GM19452 (cell line): ENCODE data around the gene IGSF6.
"Not testable (repeated sequence)": the region's sequence is repeated elsewhere in the genome, so short reads cannot be mapped to it uniquely, and the experiment has no call there.

Source experiments
- ATAC-seq: cut with Tn5 transposase; IDR thresholded peaks from one replicate; pipeline ENCODE4 v1.9.1; 2021; ENCODE audit not compliant: unreplicated experiment

The IGSF6 gene

DNA sequence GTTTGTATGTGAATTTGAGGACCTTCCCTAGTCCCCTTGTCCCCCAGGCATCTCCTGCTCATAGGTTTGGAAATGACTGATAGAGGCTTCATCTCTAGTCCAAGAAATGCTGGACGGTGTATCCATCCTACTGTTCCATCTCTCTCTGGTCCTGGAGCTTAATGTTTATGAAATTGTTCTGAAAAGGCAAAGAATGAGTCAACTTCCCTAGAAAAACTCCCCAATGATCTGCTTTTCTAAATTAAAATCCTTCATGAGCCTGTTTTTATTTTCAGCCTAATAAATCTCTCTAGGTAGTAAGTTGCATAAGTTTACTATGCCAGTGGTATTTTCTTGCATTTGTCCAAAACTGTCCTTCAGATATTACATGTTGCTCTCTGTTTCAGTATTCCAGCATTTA is 2.1 kb upstream of the IGSF6 start:
- no peak for ATAC-seq

DNA sequence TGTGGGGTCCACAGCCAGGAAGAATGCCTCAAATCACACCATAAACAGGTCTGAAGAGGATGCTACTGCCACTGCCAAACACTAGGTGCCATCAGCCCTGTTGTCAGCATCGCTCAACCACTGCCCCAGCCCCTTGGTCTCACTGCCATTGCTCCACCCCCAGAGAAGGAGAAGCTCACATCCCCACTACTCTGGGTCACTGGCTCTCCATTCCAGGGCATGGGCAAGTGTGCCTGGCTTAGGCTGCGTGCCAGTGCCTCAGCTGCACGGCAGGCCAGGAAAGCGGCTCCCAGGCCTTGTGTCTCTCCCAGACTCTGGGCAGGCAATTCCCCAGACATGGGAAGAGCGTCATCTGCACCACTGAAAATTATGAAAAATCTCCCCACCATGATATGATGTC is 1.2 kb upstream of the IGSF6 start:
- ATAC-seq: no peak

DNA sequence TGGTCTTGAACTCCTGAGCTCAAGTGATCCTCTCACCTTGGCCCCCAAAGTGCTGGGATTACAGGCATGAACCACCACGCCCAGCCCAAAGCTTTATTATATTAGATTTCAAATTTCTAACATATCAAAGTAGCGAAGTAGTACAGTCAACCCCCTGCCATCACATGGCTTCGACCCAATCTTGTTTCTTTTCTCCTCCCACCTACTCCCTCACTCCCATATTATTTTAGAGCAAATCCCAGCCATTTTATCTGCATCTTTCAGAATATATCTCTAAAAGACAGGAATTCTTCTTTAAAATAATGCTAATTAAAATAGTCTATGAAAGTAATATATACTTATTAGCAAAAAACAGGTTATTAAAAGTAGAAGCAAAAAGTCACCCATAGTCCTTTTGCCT is 893 bp downstream of the IGSF6 start:
- no peak for ATAC-seq

DNA sequence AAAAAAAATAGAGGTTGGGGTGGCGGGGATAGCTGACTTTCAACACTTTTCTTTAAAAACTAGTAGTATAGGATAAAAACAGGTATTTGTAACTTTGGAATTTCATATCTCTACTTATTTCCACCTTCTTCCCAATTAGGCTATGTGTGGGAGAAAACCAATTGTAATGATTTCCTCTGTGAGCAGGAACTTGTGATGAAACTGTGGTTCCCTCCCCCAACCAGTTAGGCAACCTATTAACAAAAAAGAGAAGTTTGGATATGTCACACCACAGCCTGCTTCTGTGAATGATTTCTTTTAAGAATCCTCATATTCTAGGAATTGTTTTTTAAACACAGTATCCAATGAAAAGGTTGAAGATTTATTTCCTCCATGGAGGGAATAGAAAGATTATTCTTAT is 1.9 kb downstream of the IGSF6 start:
- ATAC-seq: no peak

- not testable (repeated sequence) for ATAC-seq
Observed at GRCh38 chr16:21649826-21650406, 2.5 kb downstream of the IGSF6 start.

DNA sequence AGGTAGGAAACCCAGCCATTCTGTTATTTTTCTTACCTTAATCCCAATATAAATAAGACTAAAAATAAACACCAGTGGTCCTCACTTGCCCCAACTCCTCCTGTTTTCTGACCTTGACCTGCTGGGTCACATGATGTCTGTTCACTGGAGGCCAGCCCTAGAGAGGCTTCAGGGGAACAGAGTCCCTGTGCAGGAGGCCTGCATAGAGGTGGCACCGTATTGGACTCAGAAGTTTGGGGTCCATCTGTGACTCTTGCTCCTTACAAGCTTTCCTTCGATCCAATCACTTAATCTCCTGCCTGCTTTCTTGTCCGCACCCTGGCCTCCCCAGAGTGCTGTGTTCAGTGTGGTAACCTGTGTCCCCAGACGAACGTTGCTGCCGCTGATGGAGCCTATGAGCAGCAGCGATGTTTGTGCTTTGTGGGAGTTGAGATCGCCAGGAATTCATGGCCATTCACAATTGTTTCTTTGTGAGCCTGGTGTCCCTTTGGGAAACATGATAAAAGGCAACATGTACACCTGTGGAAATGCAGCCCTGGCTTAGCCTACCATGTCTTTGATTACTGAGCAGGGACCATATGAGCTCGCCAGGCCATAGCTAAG is 4.7 kb downstream of the IGSF6 start:
- ATAC-seq: peak; percentile 8

- peak; percentile 90 for ATAC-seq
Observed at GRCh38 chr16:21646721-21647561, 5.5 kb downstream of the IGSF6 start.

DNA sequence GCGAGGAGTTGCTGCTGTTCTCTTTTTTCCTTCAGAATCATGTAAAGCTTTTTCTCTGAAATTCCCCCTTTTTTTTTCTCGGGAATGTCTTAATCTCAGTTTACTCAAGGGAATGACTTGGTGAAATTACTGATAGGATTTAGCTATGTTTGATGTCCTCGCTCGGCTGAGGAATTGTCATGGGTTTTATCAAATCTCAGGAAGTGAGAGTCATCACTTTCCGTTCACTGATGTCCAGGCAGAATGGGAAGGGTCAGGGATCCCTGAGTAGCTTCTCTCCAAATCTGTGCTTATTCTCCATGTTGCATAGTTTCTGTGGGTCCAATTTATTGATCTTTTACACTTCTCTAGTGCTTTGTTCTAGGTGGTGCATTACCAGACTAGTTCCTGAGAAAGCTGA is 6.3 kb downstream of the IGSF6 start:
- no peak for ATAC-seq

DNA sequence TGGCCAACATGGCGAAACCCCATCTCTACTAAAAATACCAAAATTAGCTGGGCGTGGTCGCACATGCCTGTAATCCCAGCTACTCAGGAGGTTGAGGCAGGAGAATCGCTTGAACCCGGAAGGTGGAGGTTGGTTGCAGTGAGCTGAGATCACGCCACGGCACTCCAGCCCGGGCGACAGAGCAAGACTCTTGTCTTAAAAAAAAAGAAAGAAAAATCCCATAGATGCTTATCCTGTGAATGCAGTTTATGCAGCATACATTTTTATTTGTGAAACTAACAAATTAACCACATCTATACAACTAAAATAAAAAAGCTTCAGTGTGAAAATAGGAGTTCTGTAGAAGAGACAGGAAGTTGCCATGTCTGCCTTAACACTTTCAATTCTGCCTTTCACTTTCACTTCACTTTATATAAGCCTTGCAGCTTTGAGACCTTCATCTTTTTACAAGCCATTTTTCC is 7.1 kb downstream of the IGSF6 start:
- ATAC-seq: no peak

DNA sequence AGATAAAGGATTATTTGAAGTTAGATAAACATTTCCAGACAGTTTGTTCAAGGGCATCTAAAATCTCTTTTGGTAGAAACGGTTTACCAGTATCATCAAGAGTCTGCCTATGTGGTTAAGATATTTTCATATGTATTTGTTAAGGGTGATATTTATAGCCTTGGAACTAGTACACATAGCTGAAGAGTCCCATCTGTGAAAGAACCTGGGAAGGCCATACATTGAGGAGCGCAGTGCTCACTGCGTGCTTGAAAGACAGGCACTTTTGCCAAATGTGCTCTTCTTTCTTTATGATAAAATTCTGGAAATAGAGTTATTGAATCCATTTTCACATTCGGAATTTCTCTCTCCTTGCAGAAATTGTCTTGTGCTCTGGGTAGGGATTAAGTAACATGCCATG is 7.7 kb downstream of the IGSF6 start:
- no peak for ATAC-seq

DNA sequence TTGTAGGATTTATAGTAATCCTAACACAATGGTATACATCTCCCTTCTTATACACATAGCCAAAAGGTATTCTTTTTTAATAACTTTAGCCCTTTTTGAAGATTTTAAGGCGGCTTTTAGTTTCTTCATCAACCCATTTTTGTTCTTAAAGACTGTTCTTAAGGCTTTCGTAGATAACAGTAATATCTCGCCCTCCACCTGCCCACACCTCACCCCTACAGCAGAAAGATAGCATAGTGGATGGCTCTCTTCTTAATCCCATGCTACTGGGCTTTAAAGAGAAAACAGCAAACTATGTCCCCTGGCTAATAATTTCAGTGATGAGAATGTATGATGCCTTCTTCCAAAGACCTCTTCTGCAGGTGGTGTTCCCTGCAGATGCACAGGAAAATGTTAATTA is 8.6 kb downstream of the IGSF6 start:
- no peak for ATAC-seq

DNA sequence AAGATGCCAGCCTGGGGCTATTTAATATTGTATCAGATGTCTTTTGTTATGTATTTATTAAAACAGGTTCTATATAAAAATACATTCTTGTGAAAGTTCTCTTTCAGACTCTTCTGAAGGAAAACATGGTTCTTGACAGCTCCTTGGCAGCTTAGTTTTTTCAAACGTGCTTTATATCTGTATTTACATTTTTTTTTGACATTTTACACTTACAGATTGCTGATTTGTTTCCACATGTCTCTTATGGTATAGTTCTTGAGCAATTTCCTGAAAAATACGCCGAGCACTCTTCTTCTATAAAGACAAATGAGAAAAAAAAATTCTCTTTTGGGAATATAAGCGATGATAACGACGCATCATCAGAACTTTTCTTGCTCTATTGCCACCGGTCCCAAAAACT is 9.5 kb downstream of the IGSF6 start:
- no peak for ATAC-seq

DNA sequence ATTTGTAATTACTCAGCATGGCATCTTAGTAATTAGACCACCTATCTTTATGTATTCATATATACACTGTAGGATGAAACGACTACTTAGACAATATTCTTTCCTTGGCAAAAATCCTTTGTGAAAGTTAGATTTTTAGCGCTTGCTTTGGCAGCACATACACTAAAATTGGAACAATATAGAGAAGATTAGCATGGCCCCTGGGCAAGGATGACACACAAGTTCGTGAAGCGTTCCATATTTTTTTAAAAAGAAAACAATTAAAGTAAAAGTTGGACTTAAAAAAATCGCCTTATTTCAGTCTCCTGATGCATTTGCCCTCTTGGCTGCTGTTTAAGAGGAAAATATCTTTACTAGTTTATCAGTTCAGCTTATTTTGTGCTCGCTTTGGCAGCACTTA is 10.5 kb downstream of the IGSF6 start:
- ATAC-seq: no peak

DNA sequence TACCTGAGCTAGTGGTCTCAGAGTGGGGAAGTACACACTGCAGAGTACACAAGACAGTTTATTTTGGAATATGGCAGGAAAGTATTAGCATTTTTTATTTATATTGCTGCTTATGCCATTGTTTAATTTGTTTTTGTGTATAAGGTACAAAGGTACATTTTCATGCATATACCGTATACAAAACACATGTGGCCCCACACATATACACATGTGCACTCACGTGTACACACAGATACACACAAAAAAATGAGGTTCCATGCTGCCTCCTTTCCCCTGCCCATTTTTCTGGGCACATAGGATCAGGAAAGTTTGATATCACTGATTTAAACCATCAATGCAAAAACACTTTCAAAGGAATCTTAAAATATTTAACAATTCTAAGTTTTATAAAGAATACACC is 12.9 kb downstream of the IGSF6 start:
- no peak for ATAC-seq

- ATAC-seq: no peak
Observed at GRCh38 chr16:21638573-21638975, 13.8 kb downstream of the IGSF6 start.

DNA sequence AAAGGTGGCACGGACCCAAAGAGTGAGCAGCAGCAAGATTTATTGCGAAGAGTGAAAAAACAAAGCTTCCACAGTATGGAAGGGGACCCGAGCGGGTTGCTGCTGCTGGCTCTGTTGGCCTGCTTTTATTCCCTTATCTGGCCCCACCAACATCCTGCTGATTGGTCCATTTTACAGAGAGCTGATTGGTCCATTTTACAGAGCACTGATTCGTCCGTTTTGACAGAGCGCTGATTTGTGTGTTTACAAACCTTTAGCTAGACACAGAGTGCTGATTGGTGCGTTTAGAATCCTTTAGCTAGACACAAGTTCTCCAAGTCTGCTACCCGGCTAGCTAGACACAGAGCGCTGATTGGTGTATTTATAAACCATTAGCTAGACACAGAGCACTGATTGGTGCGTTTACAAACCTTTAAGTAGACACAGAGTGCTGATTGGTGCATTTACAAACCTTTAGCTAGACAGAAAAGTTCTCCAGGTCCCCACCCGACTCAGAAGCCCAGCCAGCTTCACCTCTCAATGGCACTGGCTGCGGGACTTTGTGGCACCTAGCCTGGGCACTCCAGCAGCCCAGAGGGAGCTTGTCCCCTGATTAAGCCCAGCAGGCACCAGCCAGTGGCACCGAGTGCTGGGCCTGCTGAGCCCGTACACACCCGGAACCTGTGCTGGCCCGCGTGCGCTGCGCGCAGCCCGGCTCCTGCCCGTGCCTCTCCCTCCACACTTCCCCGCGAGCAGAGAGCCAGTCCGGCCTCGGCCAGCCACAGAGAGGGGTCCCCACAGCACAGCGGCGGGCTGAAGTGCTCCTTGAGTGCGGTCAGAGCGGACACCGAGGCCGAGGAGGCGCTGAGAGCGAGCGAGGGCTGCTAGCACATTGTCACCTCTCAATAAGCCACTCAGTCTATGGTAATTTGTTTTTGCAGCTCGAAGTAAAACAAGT is 15.1 kb downstream of the IGSF6 start:
- ATAC-seq: no peak

- ATAC-seq: not testable (repeated sequence)
Observed at GRCh38 chr16:21635694-21636093, 16.7 kb downstream of the IGSF6 start.

DNA sequence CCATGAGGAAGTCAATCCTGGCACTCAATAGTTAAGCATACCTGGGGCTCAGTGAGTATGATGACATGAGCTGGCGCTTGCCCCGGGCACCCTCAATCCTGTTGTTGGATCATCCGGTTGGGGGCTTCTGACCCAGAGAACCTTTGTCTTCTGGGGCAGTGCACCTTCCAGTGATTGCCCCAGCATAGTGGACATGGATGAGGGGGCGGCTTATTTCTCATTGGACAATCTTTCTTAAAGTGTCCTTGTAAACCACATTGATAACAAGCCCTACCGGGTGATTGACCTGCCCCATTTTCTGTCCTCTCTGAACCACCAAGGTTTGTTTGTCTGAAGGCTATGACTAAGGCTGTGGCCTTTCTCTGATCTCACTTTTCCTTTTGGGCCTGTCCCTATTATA is 18.2 kb downstream of the IGSF6 start:
- no peak for ATAC-seq

GRCh38 chr16:21631951-21632575 is 20.3 kb downstream of the IGSF6 start:
- not testable (repeated sequence) for ATAC-seq

DNA sequence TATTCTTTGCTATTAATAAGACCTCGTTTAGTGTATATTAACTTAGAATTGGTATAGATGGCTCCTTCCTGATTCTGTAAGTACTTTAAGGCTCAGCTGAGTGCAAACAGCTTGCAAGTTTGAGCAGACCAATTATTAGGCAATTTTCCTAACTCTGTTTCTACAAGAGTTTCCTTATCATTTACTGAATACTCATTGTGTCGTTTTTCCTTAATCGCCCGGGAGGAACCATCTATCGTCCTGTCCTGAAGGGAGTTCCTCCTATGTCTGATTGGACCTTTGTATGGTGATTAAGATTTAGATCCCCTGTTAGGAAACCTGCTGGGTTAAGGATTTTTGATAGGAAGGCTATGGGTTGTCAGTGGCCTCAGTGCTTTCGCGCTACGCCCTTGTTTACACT is 21.0 kb downstream of the IGSF6 start:
- not testable (repeated sequence) for ATAC-seq

DNA sequence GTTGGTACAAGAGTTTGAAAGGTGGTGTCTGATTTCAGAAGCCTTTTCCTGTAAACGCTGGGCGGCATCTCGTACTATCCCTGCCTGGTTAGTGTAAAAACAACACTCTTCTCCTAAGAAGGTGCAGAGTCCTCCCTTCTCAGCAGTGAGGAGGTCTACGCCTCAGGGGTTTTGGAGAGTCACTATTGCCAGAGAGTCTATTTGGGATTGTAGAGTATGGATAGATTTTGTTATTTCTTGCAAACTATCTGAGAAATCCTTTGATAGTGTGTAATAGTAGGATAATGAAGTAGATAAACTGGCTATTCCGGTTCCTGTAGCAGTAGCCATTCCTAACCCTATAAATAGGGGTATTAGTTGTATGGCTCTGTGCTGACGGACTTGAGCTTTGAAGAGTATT is 21.5 kb downstream of the IGSF6 start:
- ATAC-seq: not testable (repeated sequence)
